IMR-90 (cell line): ENCODE measurements around the gene UPK2. TPM values are rescaled to one million over a fixed set of nuclear protein-coding genes. Genes with fewer than 3 reads are reported as not detected.

Source experiments
- ATAC-seq: fragments of 200-7000 bp; cut with Tn5 transposase; 2 replicates; pipeline ENCODE4 v1.9.1; 2020; ENCODE audit warnings: low read depth, mild to moderate bottlenecking, moderate library complexity
- BruUV-seq: library from RNA; stranded (reverse); fragments of 400-500 nt; replicated peaks from 2 replicates; lab custom pipeline; 2021; lab: Mats Ljungman, UMichigan
- CTCF ChIA-PET: fragments of 300-600 bp; formaldehyde crosslinking; extraction: SDS; loops from one replicate; lab custom pipeline; 2021; ENCODE audit warnings: antibody characterized with exemption; lab: Yijun Ruan, JAX
- POLR2A ChIA-PET: fragments of 300-600 bp; sonication (Branson Sonifier 250); formaldehyde crosslinking; loops from one replicate; lab custom pipeline; 2022; ENCODE audit warnings: antibody characterized with exemption; ENCODE audit not compliant: unreplicated experiment; lab: Charles Lee
- DNase-seq: peaks from one replicate; pipeline ENCODE4 v3.0.0; 2013
- H2AFZ ChIP-seq: replicated peaks from 2 replicates; pipeline ENCODE3; 2013; ENCODE audit warnings: low read length, mild to moderate bottlenecking; ENCODE audit not compliant: poor library complexity
- H2AK5ac ChIP-seq: 2 replicates; pipeline ENCODE4 v1.6.1; 2013; ENCODE audit warnings: low read depth, low read length, inconsistent platforms
- H2AK9ac ChIP-seq: replicated peaks from 2 replicates; pipeline ENCODE3; 2013; ENCODE audit warnings: mild to moderate bottlenecking, low read depth, low read length, moderate library complexity; ENCODE audit not compliant: poor library complexity
- H2BK120ac ChIP-seq: 2 replicates; pipeline ENCODE4 v1.6.1; 2013; ENCODE audit warnings: low read depth, low read length, inconsistent platforms
- H2BK15ac ChIP-seq: 3 replicates; pipeline ENCODE4 v1.6.1; 2013; ENCODE audit warnings: low read depth, low read length, inconsistent platforms
- H2BK20ac ChIP-seq: 2 replicates; pipeline ENCODE4 v1.6.1; 2013; ENCODE audit warnings: low read depth, mild to moderate bottlenecking, inconsistent platforms, low read length, moderate library complexity
- H2BK5ac ChIP-seq: 2 replicates; pipeline ENCODE4 v1.6.1; 2013; ENCODE audit warnings: mild to moderate bottlenecking, low read depth, low read length, inconsistent platforms; ENCODE audit not compliant: poor library complexity, severe bottlenecking
- H3K14ac ChIP-seq: replicated peaks from 2 replicates; pipeline ENCODE4 v1.6.1; 2013; ENCODE audit warnings: low read depth, low read length, inconsistent platforms
- H3K18ac ChIP-seq: 2 replicates; pipeline ENCODE4 v1.6.1; 2013; ENCODE audit warnings: low read depth, low read length, control low read depth
- H3K23ac ChIP-seq: 2 replicates; pipeline ENCODE4 v1.6.1; 2013; ENCODE audit warnings: low read depth, low read length, inconsistent platforms
- H3K27ac ChIP-seq: 2 replicates; pipeline ENCODE4 v1.5.1; 2013; ENCODE audit warnings: mild to moderate bottlenecking, control low read depth, low read length; ENCODE audit not compliant: insufficient read depth
- H3K27me3 ChIP-seq: 2 replicates; pipeline ENCODE4 v1.6.1; 2013; ENCODE audit warnings: low read length; ENCODE audit not compliant: control insufficient read depth, insufficient read depth
- H3K36me3 ChIP-seq: 2 replicates; pipeline ENCODE4 v1.6.1; 2013; ENCODE audit warnings: low read length, mixed read lengths; ENCODE audit not compliant: control insufficient read depth, insufficient read depth
- H3K4ac ChIP-seq: 2 replicates; pipeline ENCODE4 v1.6.1; 2013; ENCODE audit warnings: low read depth, low read length, inconsistent platforms
- H3K4me1 ChIP-seq: 2 replicates; pipeline ENCODE4 v1.6.1; 2013; ENCODE audit warnings: low read length, mixed read lengths; ENCODE audit not compliant: control insufficient read depth, insufficient read depth
- H3K4me2 ChIP-seq: 2 replicates; pipeline ENCODE4 v1.6.1; 2013; ENCODE audit warnings: low read depth, mild to moderate bottlenecking, control low read depth, low read length, moderate library complexity
- H3K4me3 ChIP-seq: 2 replicates; pipeline ENCODE4 v1.5.1; 2013; ENCODE audit warnings: low read depth, mild to moderate bottlenecking, control low read depth, low read length, moderate library complexity; ENCODE audit not compliant: insufficient read depth
- H3K56ac ChIP-seq: 2 replicates; pipeline ENCODE4 v1.6.1; 2013; ENCODE audit warnings: low read length, inconsistent platforms; ENCODE audit not compliant: insufficient read depth; ENCODE audit errors: extremely low read depth
- H3K79me1 ChIP-seq, 2 experiments: 2 replicates each; pipeline ENCODE4 v1.6.1; 2013; ENCODE audit warnings: low read length in 2 of 2, inconsistent platforms in 1 of 2, low read depth in 1 of 2
- H3K9ac ChIP-seq: 2 replicates; pipeline ENCODE4 v1.6.1; 2013; ENCODE audit warnings: low read depth, low read length, control low read depth
- H3K9me1 ChIP-seq: 2 replicates; pipeline ENCODE4 v1.6.1; 2013; ENCODE audit warnings: low read length, inconsistent platforms; ENCODE audit not compliant: insufficient read depth
- H3K9me3 ChIP-seq: 2 replicates; pipeline ENCODE4 v1.6.1; 2013; ENCODE audit warnings: low read length; ENCODE audit not compliant: control insufficient read depth, insufficient read depth
- H4K20me1 ChIP-seq: 2 replicates; pipeline ENCODE4 v1.6.1; 2013; ENCODE audit warnings: low read length, inconsistent platforms; ENCODE audit not compliant: insufficient read depth
- H4K5ac ChIP-seq: 2 replicates; pipeline ENCODE4 v1.6.1; 2013; ENCODE audit warnings: mild to moderate bottlenecking, low read depth, low read length, control low read depth
- H4K8ac ChIP-seq, 2 experiments: 2 replicates each; pipeline ENCODE4 v1.6.1; 2013; ENCODE audit warnings: low read depth in 2 of 2, low read length in 2 of 2, control low read depth in 1 of 2, inconsistent platforms in 1 of 2
- H4K91ac ChIP-seq: 2 replicates; pipeline ENCODE4 v1.6.1; 2013; ENCODE audit warnings: low read depth, low read length, inconsistent platforms; ENCODE audit not compliant: insufficient read depth
- MAFK ChIP-seq: IDR thresholded peaks from 2 replicates; pipeline ENCODE4 v1.6.1; 2012; ENCODE audit warnings: low read depth, low read length, improper control_type of control experiment
- MXI1 ChIP-seq: IDR thresholded peaks from 2 replicates; pipeline ENCODE4 v1.6.1; 2012; ENCODE audit warnings: low read depth, mild to moderate bottlenecking, low read length, moderate library complexity, borderline replicate concordance
- RCOR1 ChIP-seq: IDR thresholded peaks from 2 replicates; pipeline ENCODE4 v1.6.1; 2012; ENCODE audit warnings: mild to moderate bottlenecking, low read length, improper control_type of control experiment; ENCODE audit not compliant: insufficient replicate concordance
- RFX5 ChIP-seq: IDR thresholded peaks from 2 replicates; pipeline ENCODE4 v1.8.0; 2012; ENCODE audit warnings: low read depth, mild to moderate bottlenecking, low read length, moderate library complexity
- SMC3 ChIP-seq: fragments of 150-350 bp; IDR thresholded peaks from 2 replicates; pipeline ENCODE4 v1.6.1; 2016; ENCODE audit warnings: low read depth, mild to moderate bottlenecking, antibody characterized with exemption, low read length, moderate library complexity
- WGBS, 2 experiments: methylation state at CpG; one replicate each; pipeline versions ENCODE4 v1.1.5 to v1.1.7; 2013; ENCODE audit warnings: missing lambda C conversion rate in 2 of 2; ENCODE audit not compliant: insufficient read length in 1 of 2; ENCODE audit errors: extremely low coverage in 2 of 2; 5-methylcytosine and 5-hydroxymethylcytosine counted together
- dilution Hi-C: fragments of 300-500 bp; cut with HindIII; formaldehyde crosslinking; loops from one replicate; pipeline ENCODE4 v1.14.3; 2018; ENCODE audit warnings: low sequenced_read_pairs; ENCODE audit not compliant: unreplicated experiment
- in situ Hi-C: fragments of 300-500 bp; cut with MboI; formaldehyde crosslinking; loops from 3 replicates; pipeline ENCODE4 v1.14.3; 2019; ENCODE audit warnings: low sequenced_read_pairs, inconsistent platforms, mixed read lengths
- intact Hi-C: fragments of 100-400 bp; cut with micrococcal nuclease; formaldehyde crosslinking; loops from 2 replicates; pipeline ENCODE4 v1.10.0; 2022
- polyA plus RNA-seq, 3 experiments: library from polyadenylated mRNA; depleted of rRNA; stranded (reverse); fragments of >200 nt; gene quantifications; 2 replicates each; pipeline ENCODE4 v1.2.3, GENCODE V29; 2012; ENCODE audit warnings: low replicate concordance in 1 of 3
- total RNA-seq: library from RNA; depleted of rRNA; stranded (reverse); fragments of >200 nt; gene quantifications from 2 replicates; pipeline ENCODE4 v1.2.3, GENCODE V29; 2012

Gene UPK2
- total and polyA plus RNA-seq, 2 of the 4 experiments (the other 2 are of a cell fraction) = 0.26 TPM; not detected in 1

GRCh38 chr11:118915396-118915795, 40.7 kb upstream of the UPK2 start:
- H3K27ac ChIP-seq = peak overlapping the region; percentile 40
- no peak overlapping the region for H3K4me3 ChIP-seq
- peak overlapping the region; percentile 51 for H4K91ac ChIP-seq
- H2BK15ac ChIP-seq = peak overlapping the region; percentile 24; the same call in 2 of the 3 replicates
- H3K9ac ChIP-seq = no peak overlapping the region
- DNase-seq (no peak), ATAC-seq (no peak)
- H3K4me1 ChIP-seq = peaks cover 70% of the 10 kb centered on the region
- peaks cover 10% of the 10 kb centered on the region; the same call in 1 of the 2 replicates for H3K9me1 ChIP-seq
- no peak overlapping the region for H2BK20ac ChIP-seq
- peak overlapping the region; percentile 71 for H3K4ac ChIP-seq
- no peaks in the 10 kb centered on the region for H3K36me3 ChIP-seq
- H3K23ac ChIP-seq = peak overlapping the region; percentile 21
- in situ Hi-C loops = no loop called here
- peaks cover 12 to 75% of the 10 kb centered on the region in 2 experiments; a peak in 3 of 4 replicates for H3K79me1 ChIP-seq
- H3K56ac ChIP-seq = no peak overlapping the region
- POLR2A ChIA-PET = no interaction called here
- WGBS, 2 experiments = no CpG with 5 or more reads among the region's 2 CpGs
- H2BK120ac ChIP-seq = peak overlapping the region; percentile 16; the same call in 1 of the 2 replicates
- H4K20me1 ChIP-seq = peaks cover 41% of the 10 kb centered on the region
- CTCF ChIA-PET = no interaction called here
- H3K18ac ChIP-seq = no peak overlapping the region
- TF ChIP-seq RFX5 = no peak
- TF ChIP-seq MAFK = no peak
- no peak for TF ChIP-seq RCOR1
- TF ChIP-seq SMC3 = no peak
- no peak for TF ChIP-seq MXI1
- no peaks in the 10 kb centered on the region for H3K27me3 ChIP-seq
- no TSS peak for BruUV-seq
- intact Hi-C loops = no loop called here
- H2AK5ac ChIP-seq = peak overlapping the region; percentile 37; the same call in 1 of the 2 replicates
- H3K4me2 ChIP-seq = no peak overlapping the region
- peak overlapping the region; percentile 38 for H2BK5ac ChIP-seq
- H4K5ac ChIP-seq = no peak overlapping the region
- H2AFZ ChIP-seq = no peak overlapping the region
- peak overlapping the region in 1 of 2 experiments; percentile 6; a peak in 1 of 4 replicates for H4K8ac ChIP-seq
- peak overlapping the region; percentile 57 for H2AK9ac ChIP-seq
- H3K9me3 ChIP-seq = no peaks in the 10 kb centered on the region
- H3K14ac ChIP-seq = peak overlapping the region; percentile 2; the same call in 1 of the 2 replicates
- dilution Hi-C loops = no loop called here
